PC-9 (cell line): ENCODE results near the gene UCP2. TPM values are rescaled to one million over a fixed set of nuclear protein-coding genes. Genes with fewer than 3 reads are reported as not detected.

Source experiments
- BruUV-seq: library from RNA; stranded (reverse); fragments of 400-500 nt; replicated peaks from 2 replicates; lab custom pipeline; 2021; lab: Mats Ljungman, UMichigan
- CTCF ChIA-PET: fragments of 300-600 bp; sonication (Branson Sonifier 250); formaldehyde crosslinking; loops from one replicate; lab custom pipeline; 2022; ENCODE audit warnings: antibody characterized with exemption; lab: Charles Lee
- POLR2A ChIA-PET: fragments of 300-600 bp; sonication (Branson Sonifier 250); formaldehyde crosslinking; loops from one replicate; lab custom pipeline; 2022; ENCODE audit warnings: antibody characterized with exemption; ENCODE audit not compliant: unreplicated experiment; lab: Charles Lee
- DNase-seq, 2 experiments: peaks; one replicate each; pipeline versions ENCODE4 v3.0.0 to v3.0.0-alpha.2; 2015 to 2022; ENCODE audit warnings: mixed read lengths in 1 of 2
- H2AFZ ChIP-seq: fragments of 200-600 bp; sonication (generic); 2 replicates; pipeline ENCODE4 v1.8.1; 2017; ENCODE audit warnings: antibody characterized with exemption
- H3F3A ChIP-seq: fragments of 200-600 bp; sonication (generic); 2 replicates; pipeline ENCODE4 v1.8.1; 2017; ENCODE audit warnings: antibody characterized with exemption, mild to moderate bottlenecking, low read depth; ENCODE audit not compliant: insufficient read depth
- H3K27ac ChIP-seq: fragments of 200-600 bp; sonication (generic); 2 replicates; pipeline ENCODE4 v1.6.1; 2016; ENCODE audit warnings: mixed run types
- H3K27me3 ChIP-seq: fragments of 200-600 bp; sonication (generic); 2 replicates; pipeline ENCODE4 v1.6.1; 2016; ENCODE audit warnings: low read depth, mixed run types; ENCODE audit not compliant: insufficient read depth
- H3K36me3 ChIP-seq: fragments of 200-600 bp; sonication (generic); 2 replicates; pipeline ENCODE4 v1.6.1; 2016; ENCODE audit warnings: low read depth, mixed run types
- H3K4me1 ChIP-seq: fragments of 200-600 bp; sonication (generic); replicated peaks from 2 replicates; pipeline ENCODE4 v1.6.1; 2016; ENCODE audit warnings: mixed run types; ENCODE audit not compliant: insufficient read depth
- H3K4me2 ChIP-seq: fragments of 200-600 bp; sonication (generic); 2 replicates; pipeline ENCODE4 v1.6.1; 2017; ENCODE audit warnings: mixed run types
- H3K4me3 ChIP-seq: fragments of 200-600 bp; sonication (generic); 2 replicates; pipeline ENCODE4 v1.6.1; 2016; ENCODE audit warnings: mixed run types
- H3K79me2 ChIP-seq: fragments of 200-600 bp; sonication (generic); 2 replicates; pipeline ENCODE4 v1.6.1; 2017; ENCODE audit warnings: low read depth, mixed run types
- H3K9me2 ChIP-seq: fragments of 200-600 bp; sonication (generic); 2 replicates; pipeline ENCODE4 v1.8.1; 2017; ENCODE audit warnings: mild to moderate bottlenecking; ENCODE audit not compliant: insufficient read depth
- H3K9me3 ChIP-seq: fragments of 200-600 bp; sonication (generic); 2 replicates; pipeline ENCODE4 v1.8.1; 2016; ENCODE audit warnings: low read depth; ENCODE audit not compliant: insufficient read depth
- H4K20me1 ChIP-seq: fragments of 200-600 bp; sonication (generic); 2 replicates; pipeline ENCODE4 v1.8.1; 2017; ENCODE audit not compliant: insufficient read depth
- EZH2 ChIP-seq: fragments of 200-600 bp; sonication (generic); IDR thresholded peaks from 2 replicates; pipeline ENCODE4 v1.8.0; 2017; ENCODE audit warnings: antibody characterized with exemption, low read depth
- intact Hi-C: fragments of 100-400 bp; cut with micrococcal nuclease; formaldehyde crosslinking; loops from one replicate; pipeline ENCODE4 v1.10.0; 2022; ENCODE audit not compliant: unreplicated experiment
- total RNA-seq: library from RNA; stranded (reverse); gene quantifications from 2 replicates; pipeline ENCODE4 v1.2.3, GENCODE V29; 2021
- TF ChIP-seq, protein P1 (sequence below): fragments of 200-600 bp; sonication (generic); conservative IDR thresholded peaks from 2 replicates; pipeline ENCODE4 v1.6.1; 2017; ENCODE audit warnings: mixed run types, antibody characterized with exemption, mild to moderate bottlenecking, moderate library complexity

Gene UCP2
- total RNA-seq, 1 experiment from 2014 or later, result 27.2 TPM

DNA sequence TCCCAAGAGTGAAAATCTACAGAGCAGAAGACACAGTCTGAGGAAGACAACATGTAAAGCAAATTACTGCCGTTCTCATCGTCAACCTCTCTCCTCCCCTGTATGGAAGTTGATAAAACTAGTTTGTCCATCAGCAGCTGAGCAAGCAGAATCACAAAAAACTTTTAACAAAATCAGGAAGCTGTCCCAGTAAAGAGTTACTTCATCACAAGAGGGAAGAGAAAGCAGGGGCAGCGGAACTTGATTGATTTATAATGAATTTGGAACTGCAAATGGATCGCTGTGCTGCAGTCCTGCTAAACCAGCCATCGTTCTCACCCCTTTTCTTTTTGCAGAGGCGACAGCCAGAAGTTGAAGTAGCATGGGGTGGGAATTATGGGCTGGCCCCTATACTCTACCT is 39.9 kb upstream of the UCP2 start:
- no peaks in the 10 kb centered on the region for H3K79me2 ChIP-seq
- TF ChIP-seq, protein P1, sequence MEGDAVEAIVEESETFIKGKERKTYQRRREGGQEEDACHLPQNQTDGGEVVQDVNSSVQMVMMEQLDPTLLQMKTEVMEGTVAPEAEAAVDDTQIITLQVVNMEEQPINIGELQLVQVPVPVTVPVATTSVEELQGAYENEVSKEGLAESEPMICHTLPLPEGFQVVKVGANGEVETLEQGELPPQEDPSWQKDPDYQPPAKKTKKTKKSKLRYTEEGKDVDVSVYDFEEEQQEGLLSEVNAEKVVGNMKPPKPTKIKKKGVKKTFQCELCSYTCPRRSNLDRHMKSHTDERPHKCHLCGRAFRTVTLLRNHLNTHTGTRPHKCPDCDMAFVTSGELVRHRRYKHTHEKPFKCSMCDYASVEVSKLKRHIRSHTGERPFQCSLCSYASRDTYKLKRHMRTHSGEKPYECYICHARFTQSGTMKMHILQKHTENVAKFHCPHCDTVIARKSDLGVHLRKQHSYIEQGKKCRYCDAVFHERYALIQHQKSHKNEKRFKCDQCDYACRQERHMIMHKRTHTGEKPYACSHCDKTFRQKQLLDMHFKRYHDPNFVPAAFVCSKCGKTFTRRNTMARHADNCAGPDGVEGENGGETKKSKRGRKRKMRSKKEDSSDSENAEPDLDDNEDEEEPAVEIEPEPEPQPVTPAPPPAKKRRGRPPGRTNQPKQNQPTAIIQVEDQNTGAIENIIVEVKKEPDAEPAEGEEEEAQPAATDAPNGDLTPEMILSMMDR, result no peak
- no peak overlapping the region for H3K4me2 ChIP-seq
- H3K9me2 ChIP-seq, result no peaks in the 10 kb centered on the region
- H4K20me1 ChIP-seq, result no peaks in the 10 kb centered on the region
- peaks cover 59% of the 10 kb centered on the region for H3K4me1 ChIP-seq
- DNase-seq, result no peak
- H3F3A ChIP-seq, result peaks cover 47% of the 10 kb centered on the region
- no peaks in the 10 kb centered on the region for H3K36me3 ChIP-seq
- no peaks in the 10 kb centered on the region for H3K9me3 ChIP-seq
- ChIA-PET CTCF (no interaction called here), POLR2A (no interaction called here)
- H3K27me3 ChIP-seq, result no peaks in the 10 kb centered on the region
- BruUV-seq, result no TSS peak
- intact Hi-C loops, result no loop called here
- H2AFZ ChIP-seq, result no peak overlapping the region
- no peak overlapping the region for H3K27ac ChIP-seq
- H3K4me3 ChIP-seq, result no peak overlapping the region

DNA sequence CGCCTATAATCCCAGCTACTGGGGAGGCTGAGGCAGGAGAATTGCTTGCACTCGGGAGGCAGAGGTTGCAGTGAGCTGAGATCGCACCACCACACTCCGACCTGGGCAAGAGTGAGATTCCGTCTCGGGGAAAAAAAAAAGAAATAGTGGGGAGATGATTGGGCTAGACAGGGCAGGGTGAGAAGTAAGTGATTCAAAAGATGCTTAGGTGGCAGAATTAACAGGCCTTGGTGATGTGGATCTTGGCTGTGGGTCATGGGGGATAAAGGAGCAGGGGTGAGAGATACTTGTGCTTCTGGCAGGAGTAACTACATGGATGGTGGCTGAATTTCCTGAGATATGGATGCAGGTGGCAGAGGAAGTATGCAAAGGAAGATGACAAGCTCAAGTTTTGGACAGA is 39.4 kb upstream of the UCP2 start:
- CTCF ChIA-PET, result no interaction called here
- BruUV-seq, result no TSS peak
- H2AFZ ChIP-seq, result no peak overlapping the region

DNA sequence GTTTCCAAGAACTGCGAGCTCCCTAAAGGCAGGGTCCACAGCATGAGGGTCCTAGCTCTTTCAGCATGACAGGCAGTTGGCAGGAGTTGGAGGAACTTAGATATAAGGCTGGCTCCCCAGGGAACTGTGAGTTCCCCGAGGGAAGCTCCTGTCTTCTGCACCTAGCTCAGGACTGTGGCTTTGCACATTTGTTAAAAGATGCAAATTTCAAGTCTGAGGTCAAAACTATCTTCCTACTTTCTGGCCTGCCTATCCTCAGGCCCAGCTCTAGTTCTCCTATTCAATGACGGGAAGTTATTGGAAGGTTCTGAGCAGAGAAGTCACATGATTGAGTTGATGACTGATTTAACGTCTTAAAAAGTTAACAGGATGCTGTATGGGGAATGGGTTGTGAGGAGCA is 37.9 kb upstream of the UCP2 start:
- peaks cover 41% of the 10 kb centered on the region for H3K4me1 ChIP-seq
- ChIA-PET CTCF (no interaction called here), POLR2A (no interaction called here)
- H3K4me3 ChIP-seq, result no peak overlapping the region
- intact Hi-C loops, result no loop called here
- H3K9me2 ChIP-seq, result no peaks in the 10 kb centered on the region
- no peaks in the 10 kb centered on the region for H3K79me2 ChIP-seq
- H2AFZ ChIP-seq, result no peak overlapping the region
- no peak for DNase-seq
- no peak overlapping the region for H3K27ac ChIP-seq
- peaks cover 28% of the 10 kb centered on the region; the same call in 1 of the 2 replicates for H3F3A ChIP-seq
- H3K27me3 ChIP-seq, result no peaks in the 10 kb centered on the region
- TF ChIP-seq, protein P1, result no peak
- no peak for TF ChIP-seq EZH2
- H3K36me3 ChIP-seq, result 0 out of 2 replicates have a peak, but pooled peaks cover 15% of the 10 kb centered on the region
- no TSS peak for BruUV-seq
- H3K9me3 ChIP-seq, result no peaks in the 10 kb centered on the region
- H4K20me1 ChIP-seq, result no peaks in the 10 kb centered on the region
- H3K4me2 ChIP-seq, result no peak overlapping the region

More for the DNA sequence above, 39.4 kb upstream of the UCP2 start:
- 0 out of 2 replicates have a peak, but pooled peaks cover 4% of the 10 kb centered on the region for H3K36me3 ChIP-seq
- no peak overlapping the region for H3K4me2 ChIP-seq
- peaks cover 55% of the 10 kb centered on the region for H3K4me1 ChIP-seq
- intact Hi-C loops, result no loop called here
- H4K20me1 ChIP-seq, result no peaks in the 10 kb centered on the region
- no peaks in the 10 kb centered on the region for H3K27me3 ChIP-seq
- TF ChIP-seq EZH2, result no peak
- TF ChIP-seq, protein P1, result no peak
- POLR2A ChIA-PET, result no interaction called here
- H3K9me2 ChIP-seq, result no peaks in the 10 kb centered on the region
- H3K9me3 ChIP-seq, result no peaks in the 10 kb centered on the region
- DNase-seq, result no peak
- H3K4me3 ChIP-seq, result no peak overlapping the region
- no peaks in the 10 kb centered on the region for H3K79me2 ChIP-seq
- no peak overlapping the region for H3K27ac ChIP-seq
- peaks cover 41% of the 10 kb centered on the region for H3F3A ChIP-seq
